Measurements from ENCODE around the gene ZSWIM6. TPM values are rescaled to one million over a fixed set of nuclear protein-coding genes. Genes with fewer than 3 reads are reported as not detected.

Gene ZSWIM6
- total RNA-seq, 1 experiment from 2014 or later, result 12.1 TPM

DNA sequence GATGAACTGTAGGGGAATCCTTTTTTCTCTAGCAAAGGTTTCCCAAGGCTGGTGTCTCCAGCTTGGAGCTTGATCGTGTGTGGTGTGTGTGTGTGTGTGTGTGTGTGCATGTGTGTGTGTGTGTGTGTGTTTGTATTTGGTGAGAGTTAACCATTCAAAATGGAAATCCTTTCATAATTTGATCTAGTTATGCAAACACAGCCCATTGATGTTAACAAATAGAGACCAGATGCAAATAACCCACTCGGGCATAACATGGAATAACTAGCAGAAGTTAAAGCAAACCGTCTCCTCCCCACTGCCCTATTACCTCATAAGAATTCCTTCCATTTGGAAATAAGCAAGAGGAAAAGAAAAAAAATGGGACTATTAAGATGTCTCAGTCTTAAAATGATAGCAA lies 24.9 kb upstream of the ZSWIM6 start:
- no peak for DNase-seq (ENCODE audit: low read depth)

DNA sequence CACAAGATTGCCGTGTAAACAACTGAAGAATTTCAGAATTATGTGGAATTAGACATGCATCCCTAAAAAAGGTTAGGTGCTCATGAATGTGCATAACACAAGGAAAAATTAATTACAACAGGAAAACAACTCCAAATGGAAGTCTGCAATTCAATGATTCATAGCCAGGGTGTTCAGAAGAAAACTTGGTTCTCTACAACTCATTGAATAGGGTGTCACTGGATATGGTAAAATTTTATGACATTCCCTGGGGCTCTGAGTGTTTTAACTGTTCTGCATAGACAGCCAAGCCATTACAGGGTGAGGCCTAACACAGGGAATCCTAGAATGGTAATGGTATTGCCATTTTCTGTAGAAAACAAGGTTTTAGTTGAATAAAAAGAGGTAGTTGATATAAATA lies 24.4 kb upstream of the ZSWIM6 start:
- no peak for DNase-seq (ENCODE audit: low read depth)

DNA sequence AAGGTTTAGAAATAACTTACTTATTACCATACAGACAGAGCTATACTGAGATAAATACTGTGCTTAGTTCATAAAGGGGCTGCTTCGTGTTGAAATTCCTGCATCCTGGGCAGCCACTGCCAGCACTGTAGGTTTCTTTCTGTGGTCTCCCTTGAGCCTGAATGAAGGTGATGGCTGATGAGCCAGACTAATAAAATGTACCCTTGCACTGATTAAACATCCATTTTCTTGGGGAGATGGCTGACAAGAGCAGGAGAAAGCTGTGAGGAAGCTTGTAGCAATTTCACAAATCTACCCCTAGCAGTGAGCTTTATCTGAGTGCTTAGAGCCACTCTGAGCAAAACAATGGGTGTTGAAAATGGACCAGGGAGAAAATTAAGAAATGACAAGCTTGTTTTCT lies 23.3 kb upstream of the ZSWIM6 start:
- no peak for DNase-seq (ENCODE audit: low read depth)

DNA sequence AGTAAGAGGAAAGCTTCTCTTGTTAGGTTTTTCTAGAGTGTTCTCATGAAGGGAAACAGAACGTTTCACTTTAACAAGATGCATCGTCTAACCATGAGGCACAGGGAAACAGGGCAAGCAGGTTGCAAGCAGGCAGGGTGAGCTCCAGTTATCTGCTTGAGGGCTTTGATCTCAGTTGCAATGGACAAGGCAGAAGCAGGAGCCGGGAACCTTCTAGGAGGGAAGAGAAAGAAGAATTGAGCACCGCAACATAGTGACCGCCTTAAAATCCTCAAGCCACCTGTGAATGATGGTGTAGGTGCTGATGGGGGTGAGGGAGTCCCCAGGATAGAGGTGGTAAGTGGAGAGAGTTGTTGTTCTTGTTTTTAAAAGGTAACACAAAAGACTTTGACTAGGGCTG lies 22.9 kb upstream of the ZSWIM6 start:
- no peak for DNase-seq (ENCODE audit: low read depth)

DNA sequence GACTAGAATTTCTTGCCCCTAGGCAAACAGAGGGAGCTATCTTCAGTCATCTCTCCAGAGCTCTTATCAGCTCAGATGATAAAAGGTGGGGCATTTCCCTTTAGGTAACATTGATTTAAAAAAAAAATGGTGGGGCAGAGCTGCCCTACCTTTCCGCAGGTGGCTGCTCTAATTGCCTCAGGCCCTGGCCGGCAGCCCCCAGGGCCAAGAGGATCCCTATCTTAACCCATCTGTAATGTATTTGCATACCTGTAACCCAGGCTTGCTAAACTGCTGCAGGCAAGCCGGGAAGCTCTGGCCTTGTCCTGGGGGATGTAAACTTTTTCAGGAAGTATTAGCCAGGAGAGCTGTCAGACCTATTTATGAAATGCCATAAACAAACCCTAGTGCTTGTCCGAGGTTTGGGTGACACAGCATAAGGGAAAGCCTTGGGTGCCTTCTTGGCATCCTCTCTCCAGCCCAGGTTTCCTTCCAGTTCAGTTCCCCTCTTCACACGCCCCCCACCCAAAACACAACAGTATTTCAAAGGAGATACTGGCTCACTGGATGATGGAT lies 20.9 kb upstream of the ZSWIM6 start:
- DNase-seq (ENCODE audit: low read depth), result no peak

DNA sequence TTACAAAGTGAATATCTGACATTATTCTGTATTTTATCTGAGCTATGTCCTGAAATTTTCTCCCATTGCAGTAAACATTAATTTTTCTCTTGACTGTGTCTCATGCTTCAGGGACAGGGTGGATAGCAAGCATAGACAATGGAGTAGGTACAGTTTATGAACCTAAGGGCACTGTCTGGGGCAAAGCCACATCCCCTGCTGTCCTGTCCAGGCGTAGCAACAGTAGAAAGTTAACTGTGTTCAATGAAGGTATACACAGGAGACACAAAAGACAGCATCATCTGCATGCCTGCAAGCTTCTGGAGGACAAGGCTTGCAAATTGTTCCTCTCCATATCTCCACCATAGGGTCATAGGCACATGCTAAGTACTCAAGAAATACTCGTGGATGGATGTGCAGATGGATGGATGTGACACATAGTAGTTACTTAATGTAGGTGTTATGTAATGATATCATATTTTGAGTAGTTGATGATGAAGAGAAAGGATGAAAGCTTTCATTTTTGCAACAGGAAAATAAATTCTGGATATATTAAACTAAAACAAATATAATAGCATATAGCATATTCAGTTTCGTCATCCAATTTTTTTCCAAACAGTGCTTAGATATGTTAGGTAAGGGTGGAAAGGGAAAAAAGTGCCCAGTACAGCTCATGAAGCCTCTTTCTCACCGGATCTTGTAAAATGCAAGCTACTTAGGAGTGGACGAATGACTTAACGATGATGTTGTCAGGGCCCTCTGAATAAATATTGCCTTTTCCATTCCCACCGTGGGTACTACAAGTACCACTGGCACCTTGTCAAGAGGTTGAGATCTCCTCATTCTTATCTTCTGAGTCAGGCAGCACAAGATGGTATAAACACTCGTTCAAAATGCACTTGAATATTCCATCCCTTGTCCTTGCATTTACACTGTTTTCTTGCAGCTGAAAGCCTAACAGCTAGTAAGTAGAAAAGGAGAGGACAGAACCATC lies 19.9 kb upstream of the ZSWIM6 start:
- peak; percentile 98 for DNase-seq (ENCODE audit: low read depth)

DNA sequence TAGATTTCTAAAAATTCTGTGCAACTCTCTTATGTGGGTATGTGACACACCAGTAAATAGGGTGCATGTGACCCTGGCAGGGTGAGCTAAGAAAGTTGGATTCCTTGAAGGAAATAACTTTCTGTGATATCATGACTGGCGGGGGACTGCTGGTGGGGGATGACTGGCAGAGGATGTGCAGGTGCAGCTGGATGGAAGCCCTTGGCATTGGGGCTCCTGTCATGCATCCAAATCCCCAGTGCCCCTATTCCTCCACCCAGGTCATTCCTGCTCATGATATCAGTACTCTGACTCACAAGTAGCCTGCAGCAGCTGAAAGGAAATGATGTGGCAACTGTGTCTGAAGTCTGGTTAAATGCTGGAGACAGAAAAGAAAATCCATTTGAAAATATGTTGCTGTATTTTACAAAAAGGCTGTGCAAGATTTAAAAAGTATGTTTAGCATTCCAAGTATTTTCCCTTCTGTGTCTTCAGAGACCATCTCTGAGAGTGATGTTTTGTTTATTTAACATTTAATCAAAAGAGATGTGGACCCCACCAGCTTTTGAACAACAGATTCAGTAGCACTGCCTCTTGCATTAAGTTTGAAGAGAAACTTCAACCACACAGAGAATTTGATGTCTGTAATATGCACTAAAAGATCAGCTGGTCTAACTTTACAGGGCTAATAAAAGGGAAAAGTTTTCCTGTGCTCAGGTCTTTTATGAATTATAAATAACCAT lies 17.9 kb upstream of the ZSWIM6 start:
- DNase-seq (ENCODE audit: low read depth), result peak; percentile 99

DNA sequence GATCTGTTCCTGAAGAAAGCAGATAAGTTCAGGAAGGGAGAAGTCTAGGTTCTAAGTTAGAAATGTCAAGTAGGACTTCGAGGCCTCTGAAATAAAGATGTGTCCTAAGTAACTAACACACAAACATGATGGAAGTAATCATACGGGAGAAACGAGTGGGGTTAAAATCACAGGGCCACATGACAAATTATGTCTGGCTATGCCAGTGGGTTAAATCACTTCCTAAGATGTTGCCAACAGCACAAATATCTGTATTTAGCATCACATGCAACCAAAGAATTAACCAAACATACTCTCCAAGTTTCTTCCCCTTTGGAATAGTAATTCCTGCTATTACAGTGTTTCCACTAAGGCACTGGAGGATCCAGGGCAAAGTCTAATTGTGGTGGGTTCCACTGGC lies 13.7 kb upstream of the ZSWIM6 start:
- DNase-seq (ENCODE audit: low read depth), result no peak

DNA sequence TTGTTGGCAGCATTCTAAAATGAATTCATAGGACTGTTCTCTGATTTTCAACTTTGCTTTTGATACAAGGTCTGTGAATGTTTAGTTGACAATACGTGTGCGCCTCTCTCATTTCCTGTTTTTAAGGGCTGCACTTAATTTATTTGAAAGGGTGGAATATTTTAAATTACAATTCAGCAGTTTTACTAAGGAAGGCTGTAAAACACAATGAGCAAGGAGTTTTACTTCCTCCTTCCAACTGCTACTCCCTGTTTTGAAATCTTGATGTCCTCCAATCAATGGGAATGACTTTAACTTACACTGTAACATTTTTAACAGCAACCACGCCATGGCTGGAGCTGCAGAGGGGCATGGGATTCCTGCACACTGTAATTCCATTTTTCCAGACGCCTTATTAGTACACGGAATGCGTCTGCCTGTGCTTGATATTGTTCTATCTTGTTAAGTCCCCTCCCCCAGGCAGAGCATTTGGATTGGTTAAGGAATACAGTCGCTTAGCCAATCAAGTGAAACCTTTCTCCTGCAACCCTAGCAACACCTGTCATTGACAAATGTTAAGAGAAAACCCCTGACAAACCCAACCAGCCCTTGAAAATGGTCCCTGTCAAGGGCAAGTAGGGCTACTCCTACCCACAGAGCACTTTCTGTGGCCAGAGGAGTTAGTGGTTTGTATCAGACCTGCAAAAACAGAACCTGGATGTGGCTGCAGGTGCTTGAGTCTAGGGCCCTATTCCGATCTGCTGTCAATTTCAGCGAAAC lies 12.5 kb upstream of the ZSWIM6 start:
- DNase-seq (ENCODE audit: low read depth), result no peak

- DNase-seq (ENCODE audit: low read depth), result no peak
These were observed 11.2 kb upstream of the ZSWIM6 start for GRCh38 chr5:61320860-61321259.

DNA sequence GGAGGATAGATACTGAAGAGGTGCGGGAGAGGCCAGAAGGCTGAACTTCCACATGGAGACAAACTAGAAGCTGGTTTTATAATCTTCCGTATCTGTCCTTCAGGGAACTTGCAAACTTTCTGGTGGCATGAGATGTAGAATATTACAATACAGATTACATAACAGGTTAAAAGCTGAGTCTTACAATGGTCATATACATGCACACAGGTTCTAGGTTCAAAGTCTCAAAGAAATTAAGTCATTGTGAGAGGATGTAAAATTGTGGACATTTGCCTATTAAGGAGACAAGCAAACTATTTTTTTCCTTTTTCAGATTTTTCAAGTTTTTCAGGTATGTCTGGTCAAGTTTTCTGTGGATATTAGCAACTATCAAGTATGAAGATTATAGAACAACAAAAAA lies 10.4 kb upstream of the ZSWIM6 start:
- no peak for DNase-seq (ENCODE audit: low read depth)

DNA sequence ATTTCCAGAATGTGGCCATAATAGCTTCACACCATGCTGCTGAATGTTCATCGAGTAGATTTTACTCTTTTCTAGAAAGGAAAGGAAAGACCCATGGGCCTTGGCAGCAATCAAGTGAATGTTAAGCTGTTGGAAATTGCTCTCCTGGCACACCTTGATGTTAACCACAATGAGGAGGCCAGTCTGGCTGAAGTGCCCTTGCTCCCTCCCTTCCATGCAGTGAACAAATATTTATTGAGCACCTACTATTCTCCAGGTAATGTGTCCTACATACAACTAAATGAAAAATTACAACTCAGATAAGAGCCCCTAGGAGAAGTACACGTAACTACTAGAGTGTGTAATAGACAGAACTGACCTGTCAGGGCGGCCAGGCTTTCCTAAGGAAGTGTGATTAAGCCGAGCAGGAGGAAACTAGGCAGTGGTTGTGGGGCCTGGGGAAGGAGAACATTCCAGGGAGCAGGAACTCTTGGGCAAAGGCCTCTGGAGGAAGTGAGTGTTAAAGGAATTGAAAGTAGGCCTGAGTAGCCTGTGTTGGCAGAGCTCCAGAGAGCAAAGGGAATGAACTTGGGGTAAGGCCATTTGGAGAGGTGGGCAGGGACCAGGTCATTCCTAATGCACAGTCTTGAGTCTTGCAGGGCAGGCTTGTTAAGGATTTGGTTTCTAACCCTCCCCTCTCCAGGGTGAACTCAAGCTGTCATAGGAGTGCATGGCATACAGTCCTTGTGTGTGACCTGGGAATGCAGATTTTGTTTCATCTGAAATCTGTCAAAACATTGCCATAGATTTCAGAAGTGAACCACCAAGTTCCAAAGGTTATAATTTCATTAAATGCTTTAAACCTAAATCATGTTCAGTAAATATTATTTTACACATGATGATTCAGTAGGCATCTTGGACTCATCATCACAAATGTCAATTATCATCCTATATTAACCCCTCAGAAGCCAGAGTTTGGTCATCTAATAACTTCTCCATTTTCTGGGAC lies 9.0 kb upstream of the ZSWIM6 start:
- DNase-seq (ENCODE audit: low read depth), result peak; percentile 84

GRCh38 chr5:61327760-61328753 lies 4.0 kb upstream of the ZSWIM6 start:
- DNase-seq (ENCODE audit: low read depth), result peak; percentile 90

- DNase-seq (ENCODE audit: low read depth), result no peak
These were observed 3.1 kb upstream of the ZSWIM6 start for GRCh38 chr5:61328791-61329549.

DNA sequence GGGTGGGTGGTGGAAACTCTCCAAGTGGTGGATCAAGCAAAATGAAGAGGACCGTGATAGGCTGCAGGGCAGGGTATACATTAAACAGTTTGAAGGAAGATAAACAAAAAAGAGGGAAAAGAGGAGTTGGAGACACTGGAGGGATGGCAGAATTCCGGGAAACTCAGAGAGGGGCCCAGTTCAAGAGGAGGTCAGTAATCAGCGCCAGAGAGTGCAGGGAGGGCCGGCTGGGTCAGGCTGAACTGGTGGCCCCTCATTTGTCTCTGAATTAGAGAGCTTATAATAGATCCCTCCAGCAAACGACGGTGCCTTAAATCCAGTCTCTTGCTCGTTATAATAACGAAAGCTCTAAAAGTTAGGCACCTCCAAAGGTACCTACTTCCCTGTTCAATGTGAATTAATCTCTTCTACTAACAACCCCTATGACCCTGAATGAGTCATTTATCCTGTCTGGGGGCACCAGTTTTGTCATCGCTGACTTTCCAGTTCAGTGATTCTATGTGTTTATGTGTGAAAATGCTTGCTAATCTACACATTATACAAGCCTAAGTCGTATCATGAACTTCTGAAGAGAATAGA lies 2.4 kb upstream of the ZSWIM6 start:
- DNase-seq (ENCODE audit: low read depth), result no peak

DNA sequence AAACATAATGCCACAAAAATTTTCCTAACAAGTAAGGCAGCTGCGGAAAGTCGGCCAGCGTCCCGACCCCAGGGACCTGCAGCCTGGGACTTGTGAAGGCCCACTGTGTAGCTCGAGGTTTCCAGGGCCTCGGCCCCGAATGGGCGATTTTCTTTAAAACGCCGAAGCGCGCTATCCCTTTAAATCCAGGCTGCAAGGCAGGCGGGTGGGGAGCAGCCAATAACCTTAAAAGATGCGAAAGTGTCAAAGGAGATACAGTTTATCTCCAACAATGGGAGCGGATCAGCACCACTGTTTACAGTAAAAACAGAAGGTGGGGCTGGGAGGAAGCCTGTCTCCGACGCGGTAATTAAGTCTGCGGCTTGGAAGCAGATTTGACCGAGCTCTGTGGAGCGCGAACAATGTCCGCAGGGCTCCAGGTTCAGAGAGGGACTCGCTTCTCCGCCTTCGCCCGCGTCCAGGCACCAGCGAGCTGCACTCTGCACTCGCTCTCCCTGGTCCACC lies 1.7 kb upstream of the ZSWIM6 start:
- DNase-seq (ENCODE audit: low read depth), result peak; percentile 68

DNA sequence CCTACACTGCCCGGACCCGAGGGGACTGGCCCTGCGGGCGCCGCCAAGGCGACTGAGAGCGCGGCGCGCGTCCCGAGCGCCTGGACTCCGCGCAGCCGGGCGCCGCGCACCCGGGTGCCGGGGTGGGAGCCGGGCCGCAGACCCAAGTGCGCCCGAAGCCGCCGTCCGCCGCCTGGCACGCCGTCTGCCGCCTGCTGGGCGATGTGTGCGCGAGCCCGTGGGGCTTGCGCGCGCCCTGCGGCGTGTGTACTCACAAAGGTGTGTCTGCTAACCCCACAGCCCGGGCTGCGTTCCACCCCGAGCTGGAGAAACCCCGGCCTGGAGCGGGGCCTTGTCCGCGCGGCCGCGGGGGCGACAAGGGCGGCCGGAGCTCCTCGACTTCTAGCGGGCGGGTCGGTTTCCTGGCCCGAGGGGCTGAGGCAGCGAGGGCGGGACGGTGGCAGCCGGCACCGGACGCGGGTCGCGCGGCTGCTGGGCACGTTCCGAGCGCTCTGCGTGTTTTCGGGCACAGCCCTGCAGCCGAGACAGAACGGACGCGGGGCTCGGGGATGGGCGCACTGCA lies 1.1 kb upstream of the ZSWIM6 start:
- peak; percentile 75 for DNase-seq (ENCODE audit: low read depth)

GRCh38 chr5:61332358-61332749 lies 296 bp downstream of the ZSWIM6 start:
- DNase-seq (ENCODE audit: low read depth), result peak; percentile 34

All from LHCN-M2 (cell line).